ENCODE measurements around the gene ZNF454.

Gene ZNF454

GRCh38 chr5:178940569-178941360 lies at the start of gene ZNF454:
TSS of gene ZNF454 (plus strand) at chr5:178941198. CDS start at chr5:178942792, 1,594 bp downstream.
- no peak for DNase-seq (ENCODE audit: low spot score)

DNA sequence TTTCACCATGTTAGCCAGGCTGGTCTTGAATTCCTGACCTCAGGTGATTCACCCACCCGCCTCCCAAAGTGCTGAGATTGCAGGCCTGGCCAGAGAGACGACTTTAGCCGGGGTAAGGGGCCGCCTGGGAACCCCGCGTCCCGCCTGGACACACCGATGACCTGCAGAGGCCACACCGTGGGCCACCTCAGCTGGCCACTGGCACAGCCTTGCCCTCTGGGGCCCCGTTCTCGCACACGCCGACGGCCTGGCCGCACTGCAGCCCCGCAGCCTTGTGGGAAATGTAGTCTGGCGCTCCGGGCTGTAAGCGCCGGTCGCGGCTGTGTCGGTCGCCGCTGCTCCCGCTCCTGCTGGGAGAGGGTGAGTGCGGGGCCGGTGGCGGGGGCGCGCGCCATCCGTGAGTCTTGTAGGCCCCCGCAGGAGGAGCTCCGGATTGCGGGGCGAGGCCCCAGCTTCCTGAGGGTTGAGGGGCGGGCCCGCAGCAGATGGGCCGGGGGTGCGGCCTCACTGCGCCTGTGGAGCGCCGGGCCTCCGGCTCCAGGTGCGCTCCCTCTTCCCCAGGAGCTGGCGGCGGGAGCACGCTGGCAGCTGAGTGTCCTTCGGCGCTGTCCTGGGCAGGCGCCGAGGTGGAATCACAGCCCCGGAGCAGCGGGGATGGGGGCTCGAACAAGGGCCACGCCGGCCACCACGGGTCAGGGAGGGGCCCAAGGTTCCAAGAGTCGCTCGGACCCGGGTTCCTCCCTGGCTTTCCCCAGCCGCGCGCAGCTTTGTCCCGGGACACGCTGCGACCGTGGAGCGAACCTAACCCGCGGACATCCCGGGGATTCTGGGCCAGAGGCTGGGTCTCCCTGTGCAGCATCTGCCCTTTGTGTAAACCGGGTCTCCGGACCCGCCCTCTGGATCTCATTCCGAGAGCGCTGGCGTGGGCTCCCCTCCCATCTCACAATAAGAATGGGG lies 45.1 kb upstream of the ZNF454 start, which contains the start of gene ZFP2:
Gene ZFP2 (plus strand): TSS at position 299 of the 957 bp plus-strand sequence. CDS start 35,401 bp downstream, outside the sequence.
- DNase-seq (ENCODE audit: low spot score) = peak; percentile 83

- no peak for DNase-seq (ENCODE audit: low spot score)
Measured at GRCh38 chr5:178899289-178899688, 41.7 kb upstream of the ZNF454 start.

DNA sequence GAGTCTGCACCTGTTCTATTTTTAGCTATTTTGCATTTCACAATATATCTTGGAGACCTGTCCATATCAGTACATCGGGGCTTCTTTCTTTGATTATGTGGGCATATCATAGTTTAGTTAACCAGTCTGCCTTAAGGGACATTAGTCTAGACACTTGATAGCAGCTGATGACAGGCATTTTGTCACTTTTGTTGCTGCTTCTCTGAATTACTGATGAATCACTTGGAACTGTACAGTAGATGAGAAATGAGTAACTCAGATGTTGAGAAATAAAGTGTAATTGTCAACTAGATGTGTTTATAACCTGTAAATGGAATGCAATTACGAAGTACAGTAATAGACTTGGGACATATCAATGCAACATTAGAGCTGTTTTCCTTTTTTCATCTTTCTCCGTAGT lies 38.1 kb upstream of the ZNF454 start:
- DNase-seq (ENCODE audit: low spot score) = no peak

DNA sequence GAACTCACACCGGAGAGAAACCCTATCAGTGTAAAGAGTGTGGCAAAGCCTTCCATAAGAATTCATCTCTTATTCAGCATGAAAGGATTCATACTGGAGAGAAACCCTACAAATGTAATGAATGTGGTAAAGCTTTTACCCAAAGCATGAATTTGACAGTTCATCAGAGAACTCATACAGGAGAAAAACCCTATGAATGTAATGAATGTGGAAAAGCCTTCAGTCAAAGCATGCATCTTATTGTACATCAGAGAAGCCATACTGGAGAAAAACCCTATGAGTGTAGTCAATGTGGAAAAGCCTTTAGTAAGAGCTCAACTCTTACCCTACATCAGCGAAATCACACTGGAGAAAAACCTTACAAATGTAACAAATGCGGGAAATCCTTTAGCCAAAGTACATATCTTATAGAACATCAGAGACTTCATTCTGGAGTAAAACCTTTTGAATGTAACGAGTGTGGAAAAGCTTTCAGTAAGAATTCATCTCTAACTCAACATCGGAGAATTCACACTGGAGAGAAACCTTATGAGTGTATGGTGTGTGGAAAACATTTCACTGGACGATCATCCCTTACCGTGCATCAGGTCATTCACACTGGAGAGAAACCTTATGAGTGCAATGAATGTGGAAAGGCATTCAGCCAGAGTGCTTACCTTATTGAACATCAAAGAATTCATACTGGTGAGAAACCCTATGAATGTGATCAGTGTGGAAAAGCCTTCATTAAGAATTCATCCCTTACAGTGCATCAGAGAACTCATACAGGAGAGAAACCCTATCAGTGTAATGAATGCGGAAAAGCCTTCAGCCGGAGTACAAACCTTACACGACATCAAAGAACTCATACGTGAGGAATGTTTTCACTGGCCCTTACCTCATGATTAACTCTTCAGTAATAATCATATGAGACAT lies 8.9 kb upstream of the ZNF454 start:
- DNase-seq (ENCODE audit: low spot score) = no peak

- no peak for DNase-seq (ENCODE audit: low spot score)
Measured at GRCh38 chr5:178941361-178941760, 363 bp downstream of the ZNF454 start.

- DNase-seq (ENCODE audit: low spot score) = no peak
Measured at GRCh38 chr5:178965465-178966055, 24.6 kb downstream of the ZNF454 start.

GRCh38 chr5:178981381-178981780 lies 40.4 kb downstream of the ZNF454 start:
- no peak for DNase-seq (ENCODE audit: low spot score)

GRCh38 chr5:178982941-178983340 lies 41.9 kb downstream of the ZNF454 start:
- peak; percentile 36 for DNase-seq (ENCODE audit: low spot score)

DNA sequence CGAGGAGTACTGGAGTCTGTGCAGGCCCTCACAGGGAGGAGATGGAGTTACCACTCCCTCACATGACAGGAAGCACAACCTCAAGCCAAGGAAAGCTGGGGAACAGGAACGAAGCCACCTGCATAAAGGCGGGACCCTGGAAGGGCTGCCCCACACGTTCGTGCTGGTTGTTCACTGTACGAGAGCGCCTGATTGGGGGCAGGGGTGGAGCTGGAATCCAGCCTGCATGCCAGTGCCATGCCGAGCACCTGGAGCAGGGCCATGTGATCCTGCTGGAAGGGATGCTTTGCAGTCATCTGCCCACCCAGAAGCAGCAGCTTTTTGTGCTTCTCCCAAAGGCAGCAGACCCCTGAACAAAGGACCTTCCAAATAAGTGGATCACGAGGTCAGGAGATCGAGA lies 42.7 kb downstream of the ZNF454 start:
- no peak for DNase-seq (ENCODE audit: low spot score)

DNA sequence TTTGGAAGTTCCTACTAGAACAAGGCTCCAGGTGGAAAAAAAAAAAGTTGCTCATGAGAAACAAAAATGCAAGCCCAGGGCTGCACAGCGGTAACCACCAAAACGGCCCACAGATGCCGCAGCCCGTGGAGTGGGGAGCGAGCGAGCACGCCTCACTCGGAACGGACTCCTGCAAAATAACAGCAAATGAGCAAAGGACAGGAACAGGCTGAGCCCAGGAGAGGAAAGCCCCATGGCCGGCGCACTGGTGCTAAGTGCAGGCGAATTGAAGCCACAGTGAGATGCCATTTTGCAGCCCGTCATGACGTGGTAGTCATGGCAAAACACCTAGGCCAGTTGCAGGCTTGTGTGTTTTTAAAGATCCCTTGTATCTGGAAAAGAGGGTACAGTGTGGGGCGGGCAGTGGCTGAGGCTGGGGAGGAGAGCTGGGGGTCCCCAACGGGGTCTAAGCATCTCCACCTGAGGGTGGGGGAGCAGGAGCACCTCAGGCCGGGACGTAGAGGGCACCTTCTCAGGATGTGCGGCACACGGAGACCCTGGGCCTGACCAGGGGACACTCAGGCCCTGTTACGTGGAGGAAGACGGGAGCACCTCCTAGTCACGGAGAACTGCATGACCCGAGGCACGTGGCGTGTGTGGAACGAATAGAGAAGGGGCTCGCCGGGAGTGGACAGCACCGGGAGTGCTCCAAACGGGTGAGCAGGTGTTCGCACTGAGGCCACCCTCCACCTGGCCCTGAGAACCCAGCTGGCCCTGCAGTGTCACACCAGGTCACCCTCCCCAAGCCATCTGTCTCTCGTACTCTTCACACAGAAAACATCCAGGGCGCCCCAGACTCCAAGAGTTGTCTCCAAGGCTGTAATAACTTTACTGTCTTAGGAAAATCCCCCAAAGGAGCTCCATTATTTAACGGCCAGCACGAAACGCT lies 43.4 kb downstream of the ZNF454 start:
- no peak for DNase-seq (ENCODE audit: low spot score)

GRCh38 chr5:178986326-178986960 lies 45.4 kb downstream of the ZNF454 start:
- no peak for DNase-seq (ENCODE audit: low spot score)

- DNase-seq (ENCODE audit: low spot score) = peak; percentile 34
Measured at GRCh38 chr5:178988436-178989220, 47.6 kb downstream of the ZNF454 start.

DNA sequence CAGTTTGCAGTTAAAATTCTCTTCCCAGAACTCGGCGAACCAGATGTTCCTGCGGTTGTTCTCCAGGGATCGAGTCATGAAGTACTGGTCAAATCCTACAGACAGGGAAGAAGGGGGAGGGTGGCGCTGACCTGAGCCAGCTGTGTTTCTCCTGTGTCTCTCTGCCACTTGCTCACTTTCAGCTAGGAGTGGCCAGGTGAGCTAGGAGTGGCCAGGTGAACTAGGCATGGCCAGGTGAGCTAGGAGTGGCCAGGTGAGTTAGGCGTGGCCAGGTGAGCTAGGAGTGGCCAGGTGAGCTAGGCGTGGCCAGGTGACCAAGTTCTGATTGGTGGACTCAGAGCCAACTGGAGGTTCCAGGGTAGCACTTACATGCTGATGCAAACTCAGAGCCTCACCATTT lies 48.3 kb downstream of the ZNF454 start:
- DNase-seq (ENCODE audit: low spot score) = no peak

DNA sequence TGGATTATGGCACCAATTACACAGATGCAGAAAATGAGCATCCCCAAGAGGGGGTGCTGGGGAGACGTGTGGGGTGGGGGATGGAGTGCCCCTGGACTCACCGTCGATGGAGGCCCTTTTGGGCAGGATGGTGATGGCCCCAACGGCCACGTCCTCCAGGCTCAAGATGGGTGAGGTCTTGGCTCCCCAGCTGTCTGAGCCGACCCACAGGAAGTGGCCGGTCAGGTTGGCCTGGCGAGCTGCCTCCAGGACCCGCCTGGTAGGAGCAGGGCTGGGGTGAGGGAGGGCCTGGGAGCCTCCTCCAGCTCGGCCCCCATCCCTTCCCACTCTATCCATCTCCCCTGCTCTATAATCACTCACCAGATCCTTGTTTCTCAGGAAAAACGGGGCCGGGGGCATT lies 49.5 kb downstream of the ZNF454 start:
- DNase-seq (ENCODE audit: low spot score) = no peak

DNA sequence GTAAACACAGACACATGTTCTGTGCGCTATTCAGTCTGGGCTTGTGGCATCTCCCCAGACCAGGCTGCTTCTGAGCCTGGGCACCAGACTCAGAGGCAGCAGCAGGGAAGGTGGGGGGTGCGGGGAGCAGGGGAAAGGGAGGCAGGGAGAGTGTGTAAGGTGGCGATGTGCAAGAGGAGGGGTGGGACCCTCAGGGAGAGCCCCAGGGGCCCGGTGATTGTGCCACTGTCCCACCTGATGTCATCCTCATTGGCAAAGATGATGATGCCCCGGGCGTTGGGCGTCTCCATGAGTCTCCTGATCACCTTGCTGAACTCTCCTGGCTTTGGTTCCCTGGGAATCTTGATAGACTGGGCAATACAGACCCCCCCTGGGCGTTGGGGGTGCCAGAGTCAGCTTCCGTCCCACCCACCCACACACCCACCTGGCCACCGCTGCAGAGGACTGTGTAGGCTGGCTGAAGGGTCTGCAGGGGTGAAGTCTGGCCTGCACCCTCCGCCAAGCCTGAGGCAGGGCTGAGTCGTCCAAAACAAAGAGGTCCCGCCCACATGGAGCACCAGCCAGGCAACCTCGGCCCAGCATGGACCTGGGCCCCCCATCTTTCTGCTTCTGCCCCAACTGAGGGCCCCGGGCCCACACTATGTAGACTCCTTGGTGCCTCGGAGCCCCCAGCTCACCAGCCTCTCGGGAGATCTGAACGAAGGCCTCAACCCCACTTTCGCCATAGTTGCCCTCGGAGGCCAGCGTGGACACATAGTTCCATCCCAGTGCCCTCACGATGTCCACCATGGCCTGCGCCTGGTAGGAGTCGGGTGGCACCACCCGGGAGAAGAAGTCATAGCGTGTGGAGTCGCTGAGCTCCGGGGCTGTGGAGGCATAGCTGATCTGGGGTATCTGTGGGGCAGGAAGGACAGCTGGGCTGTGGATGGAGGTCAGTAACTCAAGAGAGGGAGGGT lies 50.5 kb downstream of the ZNF454 start:
- DNase-seq (ENCODE audit: low spot score) = peak; percentile 35

DNA sequence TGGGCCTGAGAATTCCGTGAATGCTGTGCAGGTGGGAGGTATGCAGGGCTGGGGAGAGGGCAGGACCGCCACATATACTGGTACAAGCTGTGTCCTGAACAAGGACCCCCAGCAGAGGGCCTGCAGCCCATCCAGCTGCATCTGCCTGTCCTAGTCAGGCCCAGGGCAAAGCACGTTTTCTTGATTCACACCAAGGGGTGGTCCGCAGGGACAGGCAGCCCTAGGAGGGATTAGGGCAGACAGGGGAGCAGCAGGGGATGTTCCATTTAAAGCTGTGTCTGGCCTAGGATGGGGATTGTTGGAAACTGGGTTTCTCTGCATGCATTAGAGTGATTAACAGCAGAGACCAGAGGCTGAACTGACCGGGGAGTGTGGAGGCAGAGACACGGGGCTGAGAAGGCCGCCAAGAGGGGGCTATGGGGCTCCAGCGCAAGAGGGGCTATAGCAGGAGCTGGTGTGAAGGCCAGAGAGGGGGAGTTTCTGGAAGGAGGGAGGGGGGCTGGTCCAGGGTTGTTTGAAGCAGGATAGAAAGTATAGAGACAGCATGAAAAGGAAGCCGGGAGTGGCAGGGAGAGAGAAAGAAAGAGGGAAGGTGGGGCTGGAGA lies 51.4 kb downstream of the ZNF454 start:
- DNase-seq (ENCODE audit: low spot score) = peak; percentile 38
